K562 (cell line): ENCODE results near the gene UGP2. TPM values are rescaled to one million over a fixed set of nuclear protein-coding genes. Genes with fewer than 3 reads are reported as not detected.

ENCODE experiments used
- ATAC-seq: fragments of 200-7000 bp; cut with Tn5 transposase; 3 replicates; pipeline ENCODE4 v1.9.1; 2020; ENCODE audit warnings: moderate library complexity
- BruUV-seq: library from RNA; stranded (reverse); fragments of 400-500 nt; replicated peaks from 2 replicates; lab custom pipeline; 2021; lab: Mats Ljungman, UMichigan
- CTCF ChIA-PET: fragments of 300-600 bp; formaldehyde crosslinking; extraction: SDS; loops from one replicate; lab custom pipeline; 2021; ENCODE audit warnings: low intra/inter-chr PET ratio; lab: Yijun Ruan, JAX
- POLR2A ChIA-PET: fragments of 300-600, 350-650 bp; sonication (Branson Sonifier 250); formaldehyde crosslinking; extraction: SDS; loops from one replicate; lab custom pipeline; 2021; ENCODE audit warnings: antibody characterized with exemption, inconsistent platforms; lab: Yijun Ruan, JAX
- DNase-seq, 4 experiments: peaks; one replicate each; pipeline versions ENCODE4 v3.0.0 to v3.0.0-alpha.2; 2011 to 2018; ENCODE audit warnings: low spot score in 3 of 4, mixed read lengths in 3 of 4; ENCODE audit errors: extremely low read depth in 1 of 4
- FAIRE-seq: peaks from 2 replicates; lab custom pipeline; 2011; peaks lifted over from hg19 to GRCh38; lab: Jason Lieb, UNC
- H2AFZ ChIP-seq: 2 replicates; pipeline ENCODE4 v1.6.0; 2011; ENCODE audit warnings: low read depth, low read length, control low read depth, inconsistent platforms
- H3K27ac ChIP-seq: fragments of 200-600 bp; 3 replicates; pipeline ENCODE4 v1.8.0; 2011; ENCODE audit warnings: low read depth, mild to moderate bottlenecking, control low read depth, inconsistent platforms, low read length, moderate library complexity, mixed read lengths; ENCODE audit errors: extremely low read depth
- H3K27me3 ChIP-seq, 2 experiments: fragments of 300-600 bp in 1 of 2; 2 replicates in 1 of 2; 3 replicates in 1 of 2; pipeline versions ENCODE4 v1.6.0 to v1.8.0; 2011; ENCODE audit warnings: inconsistent platforms in 2 of 2, low read length in 2 of 2, mild to moderate bottlenecking in 1 of 2, mixed read lengths in 1 of 2, moderate library complexity in 1 of 2; ENCODE audit not compliant: control insufficient read depth in 2 of 2, insufficient read depth in 2 of 2
- H3K36me3 ChIP-seq: fragments of 300-600 bp; 3 replicates; pipeline ENCODE4 v1.8.0; 2011; ENCODE audit warnings: mild to moderate bottlenecking, low read length, inconsistent platforms; ENCODE audit not compliant: control insufficient read depth, insufficient read depth
- H3K4me1 ChIP-seq, 2 experiments: fragments of 200-600 bp in 1 of 2; replicated peaks in 1 of 2; 2 replicates in 1 of 2; 3 replicates in 1 of 2; pipeline versions ENCODE4 v1.5.1 to v1.8.0; 2011; ENCODE audit warnings: inconsistent platforms in 2 of 2, low read length in 2 of 2, mild to moderate bottlenecking in 1 of 2, mixed read lengths in 1 of 2, moderate library complexity in 1 of 2; ENCODE audit not compliant: control insufficient read depth in 2 of 2, insufficient read depth in 2 of 2
- H3K4me2 ChIP-seq: 2 replicates; pipeline ENCODE4 v1.6.1; 2011; ENCODE audit warnings: low read length, control low read depth, inconsistent platforms, mixed read lengths; ENCODE audit not compliant: insufficient read depth
- H3K4me3 ChIP-seq: fragments of 200-600 bp; sonication (generic), shearing (Covaris generic); 2 replicates; pipeline ENCODE4 v1.5.1; 2016; ENCODE audit warnings: control low read depth, inconsistent platforms
- H3K79me2 ChIP-seq: fragments of 200-600 bp; 3 replicates; pipeline ENCODE4 v1.8.0; 2011; ENCODE audit warnings: low read length, inconsistent platforms; ENCODE audit not compliant: control insufficient read depth, insufficient read depth
- H3K9ac ChIP-seq, 2 experiments: 2 replicates each; pipeline versions ENCODE4 v1.6.0 to v1.6.1; 2011; ENCODE audit warnings: low read depth in 2 of 2, low read length in 2 of 2, control low read depth in 1 of 2, inconsistent platforms in 1 of 2, mild to moderate bottlenecking in 1 of 2, mixed read lengths in 1 of 2; ENCODE audit not compliant: insufficient read depth in 1 of 2
- H3K9me1 ChIP-seq: one replicate; pipeline ENCODE4 v1.6.0; 2011; ENCODE audit warnings: inconsistent platforms, mild to moderate bottlenecking, low read length, moderate library complexity; ENCODE audit not compliant: control insufficient read depth, insufficient read depth
- H3K9me3 ChIP-seq: replicated peaks from 2 replicates; pipeline ENCODE4 v1.5.1; 2011; ENCODE audit warnings: low read depth, low read length, inconsistent platforms; ENCODE audit not compliant: control insufficient read depth, insufficient read depth
- H4K20me1 ChIP-seq: replicated peaks from 2 replicates; pipeline ENCODE4 v1.6.1; 2011; ENCODE audit warnings: low read length, inconsistent platforms, mixed read lengths; ENCODE audit not compliant: control insufficient read depth, insufficient read depth
- BRD4 ChIP-seq: fragments of 200-600 bp; sonication (generic); IDR thresholded peaks from 2 replicates; pipeline ENCODE4 v1.6.1; 2017; ENCODE audit warnings: inconsistent platforms
- BRD9 ChIP-seq: fragments of 450-650 bp; IDR thresholded peaks from 2 replicates; pipeline ENCODE4 v1.6.1; 2018; ENCODE audit warnings: low read depth; ENCODE audit not compliant: partially characterized antibody
- CEBPG ChIP-seq, 3 experiments: fragments of 200-800 bp in 1 of 3; sonication (Bioruptor generic) in 1 of 3; sonication (generic) in 1 of 3; formaldehyde crosslinking in 1 of 3; IDR thresholded peaks in 2 of 3; conservative IDR thresholded peaks in 1 of 3; 2 replicates each; pipeline versions ENCODE4 v1.6.1 to v1.8.0; 2016 to 2022; ENCODE audit warnings: missing compliant biosample characterization in 2 of 3, missing genetic modification characterization in 2 of 3, mild to moderate bottlenecking in 1 of 3, missing genetic modification reagents in 1 of 3
- CHCHD3 ChIP-seq: fragments of 250-450 bp; sonication (Bioruptor Pico); IDR thresholded peaks from 2 replicates; pipeline ENCODE4 v2.1.2; 2022; ENCODE audit warnings: mild to moderate bottlenecking
- GTF2E2 ChIP-seq: fragments of 200-800 bp; sonication (Bioruptor generic); IDR thresholded peaks from 2 replicates; pipeline ENCODE4 v1.6.1; 2016; ENCODE audit warnings: missing genetic modification characterization, missing compliant biosample characterization
- HDAC1 ChIP-seq, 2 experiments: fragments of 450-650 bp; IDR thresholded peaks; 2 replicates each; pipeline ENCODE4 v1.6.1; 2016 to 2017; ENCODE audit warnings: inconsistent platforms in 1 of 2, mild to moderate bottlenecking in 1 of 2, moderate library complexity in 1 of 2
- HDAC3 ChIP-seq: fragments of 450-650 bp; IDR thresholded peaks from 2 replicates; pipeline ENCODE4 v1.6.1; 2018; ENCODE audit warnings: borderline replicate concordance, mild to moderate bottlenecking, moderate library complexity; ENCODE audit not compliant: partially characterized antibody
- MAFG ChIP-seq: fragments of 450-650 bp; conservative IDR thresholded peaks from 2 replicates; pipeline ENCODE4 v1.6.1; 2016; ENCODE audit warnings: missing genetic modification characterization, missing compliant biosample characterization
- NCOA2 ChIP-seq, 2 experiments: fragments of 450-650 bp; IDR thresholded peaks; 2 replicates each; pipeline ENCODE4 v1.6.1; 2018; ENCODE audit warnings: mild to moderate bottlenecking in 2 of 2, moderate library complexity in 1 of 2; ENCODE audit not compliant: partially characterized antibody in 2 of 2
- NFIX ChIP-seq: fragments of 250-450 bp; sonication (Bioruptor Pico); IDR thresholded peaks from 2 replicates; pipeline ENCODE4 v1.4.0; 2020; ENCODE audit warnings: low read depth, mild to moderate bottlenecking, moderate library complexity
- PHF8 ChIP-seq: fragments of 200-600 bp; sonication (generic); IDR thresholded peaks from 2 replicates; pipeline ENCODE4 v1.6.1; 2012; ENCODE audit warnings: mixed run types, mild to moderate bottlenecking, inconsistent platforms, low read length, moderate library complexity, borderline replicate concordance
- POLR2H ChIP-seq: IDR thresholded peaks from 2 replicates; pipeline ENCODE4 v1.6.1; 2016; ENCODE audit warnings: missing genetic modification characterization, low read depth, mild to moderate bottlenecking, control low read depth, missing compliant biosample characterization, moderate library complexity
- RBFOX2 ChIP-seq: fragments of 200-400 bp; formaldehyde crosslinking; IDR thresholded peaks from 2 replicates; pipeline ENCODE4 v1.6.1; 2017; ENCODE audit warnings: low read depth, mild to moderate bottlenecking, low read length, moderate library complexity
- RBM39 ChIP-seq: fragments of 200-400 bp; formaldehyde crosslinking; optimal IDR thresholded peaks from 2 replicates; pipeline ENCODE3; 2018; ENCODE audit warnings: low read depth, low read length
- ZNF217 ChIP-seq: sonication (generic); formaldehyde crosslinking; IDR thresholded peaks from 2 replicates; pipeline ENCODE4 v1.8.0; 2022; ENCODE audit warnings: mild to moderate bottlenecking, missing genetic modification reagents
- WGBS: fragments of 100-300 bp; shearing (Covaris generic); methylation state at CpG from one replicate; pipeline ENCODE4 v1.1.6; 2016; ENCODE audit warnings: low coverage, mixed read lengths; ENCODE audit not compliant: insufficient coverage; ENCODE audit errors: missing lambda C conversion rate; 5-methylcytosine and 5-hydroxymethylcytosine counted together
- in situ Hi-C: fragments of 300-500 bp; cut with MboI; formaldehyde crosslinking; loops from 4 replicates; pipeline ENCODE4 v1.15.0; 2018; ENCODE audit warnings: inconsistent platforms, mixed read lengths
- intact Hi-C: fragments of 100-400 bp; cut with micrococcal nuclease; formaldehyde crosslinking; loops from 2 replicates; pipeline ENCODE4 v1.14.2; 2022
- polyA plus RNA-seq, 8 experiments: library from polyadenylated mRNA; depleted of rRNA in 4 of 8; stranded (reverse) in 5 of 8; unstranded in 3 of 8; fragments of >200 nt; fragmentation: Nextera tagmentation in 2 of 8; fragmentation: Illumina TruSeq in 1 of 8; extraction: Ambion mirVana in 2 of 8; extraction: Trizol in 1 of 8; gene quantifications; 2 replicates each; pipeline versions ENCODE4 v1.2.1 to v1.2.3, GENCODE V29; 2011 to 2014; ENCODE audit warnings: inconsistent platforms in 1 of 8, missing spikeins in 1 of 8
- total RNA-seq, 7 experiments: library from RNA; depleted of rRNA in 6 of 7; stranded (reverse); fragments of >200 nt in 6 of 7; fragmentation: Illumina TruSeq in 2 of 7; extraction: Trizol in 2 of 7; gene quantifications; 2 replicates each; pipeline versions ENCODE4 v1.2.1 to v1.2.3, GENCODE V29; 2011 to 2021; ENCODE audit warnings: low replicate concordance in 1 of 7

UGP2 gene
- total and polyA plus RNA-seq, 9 of the 15 experiments (the other 6 are each of a cell fraction or from before 2014, with no cell fraction given), result 25.2 to 69.3 (median 58.9) TPM

- H4K20me1 ChIP-seq, result no peaks in the 10 kb centered on the region
- no peak for DNase-seq
- H3K79me2 ChIP-seq, result no peaks in the 10 kb centered on the region; the same call in 2 of the 3 replicates
- peaks cover 25% of the 10 kb centered on the region; the same call in 2 of the 3 replicates for H3K36me3 ChIP-seq
- H3K9ac ChIP-seq, result no peak overlapping the region
- H3K9me1 ChIP-seq, result peaks cover 4% of the 10 kb centered on the region
- intact Hi-C loops (no loop called here), in situ Hi-C loops (no loop called here)
- H3K4me3 ChIP-seq, result no peak overlapping the region
- CTCF ChIA-PET, result no interaction called here
- FAIRE-seq, result no peak
- H3K4me2 ChIP-seq, result no peak overlapping the region
- ATAC-seq, result no peak
- H3K27ac ChIP-seq, result no peak overlapping the region
- 87% methylated on average over 6 of the region's 6 CpGs for WGBS
- no peak overlapping the region for H2AFZ ChIP-seq
- no peak for TF ChIP-seq HDAC1 (IDR thresholded peaks at IDR 0.05)
- TF ChIP-seq RBM39, result no peak
- TF ChIP-seq BRD9, result no peak
- no peak for TF ChIP-seq NCOA2 (IDR thresholded peaks at IDR 0.05; ENCODE audit: partially characterized antibody in 2 of 2)
- TF ChIP-seq GTF2E2, result no peak
- no peak for TF ChIP-seq BRD4
- TF ChIP-seq PHF8, result no peak
- TF ChIP-seq RBFOX2, result no peak
- no peak for TF ChIP-seq HDAC3
- no peak for TF ChIP-seq POLR2H (tag)
- TF ChIP-seq NFIX, result no peak
- no peak for TF ChIP-seq ZNF217 (CRISPR knock-in tag)
- TF ChIP-seq CHCHD3 (CRISPR knock-in tag), result no peak
- no peak for TF ChIP-seq CEBPG (CRISPR knock-in tag; IDR thresholded peaks at IDR 0.05)
- no peak for TF ChIP-seq CEBPG (tag; conservative IDR thresholded peaks at IDR 0.05 in 1 of 2, IDR thresholded peaks at IDR 0.05 in 1 of 2)
- TF ChIP-seq MAFG (tag), result no peak
- TF ChIP-seq, all 486 proteins: peak for 0
- POLR2A ChIA-PET, result interaction anchor here (1.2 kb wide), 1 partner anchor 10 kb away, joined by 3 read pairs; no protein-coding TSS in a partner anchor
- Histone ChIP-seq H3K4me1 (no peaks in the 10 kb centered on the region), H3K27me3 (no peaks in the 10 kb centered on the region), H3K9me3 (no peaks in the 10 kb centered on the region)
- no TSS peak for BruUV-seq
Measured at GRCh38 chr2:63872571-63873328, 31.1 kb downstream of the UGP2 start.
